DMS79 treated with DMSO at 0.1 percent for 48 hours (cell line): Measurements from ENCODE around the gene RNF32.
"Not testable (repeated sequence)": the region's sequence is repeated elsewhere in the genome, so short reads cannot be mapped to it uniquely, and the experiment has no call there.

Source experiments
- DNase-seq: peaks from one replicate; lab custom pipeline; 2025; lab: John Stamatoyannopoulos, UW

RNF32 gene

DNA sequence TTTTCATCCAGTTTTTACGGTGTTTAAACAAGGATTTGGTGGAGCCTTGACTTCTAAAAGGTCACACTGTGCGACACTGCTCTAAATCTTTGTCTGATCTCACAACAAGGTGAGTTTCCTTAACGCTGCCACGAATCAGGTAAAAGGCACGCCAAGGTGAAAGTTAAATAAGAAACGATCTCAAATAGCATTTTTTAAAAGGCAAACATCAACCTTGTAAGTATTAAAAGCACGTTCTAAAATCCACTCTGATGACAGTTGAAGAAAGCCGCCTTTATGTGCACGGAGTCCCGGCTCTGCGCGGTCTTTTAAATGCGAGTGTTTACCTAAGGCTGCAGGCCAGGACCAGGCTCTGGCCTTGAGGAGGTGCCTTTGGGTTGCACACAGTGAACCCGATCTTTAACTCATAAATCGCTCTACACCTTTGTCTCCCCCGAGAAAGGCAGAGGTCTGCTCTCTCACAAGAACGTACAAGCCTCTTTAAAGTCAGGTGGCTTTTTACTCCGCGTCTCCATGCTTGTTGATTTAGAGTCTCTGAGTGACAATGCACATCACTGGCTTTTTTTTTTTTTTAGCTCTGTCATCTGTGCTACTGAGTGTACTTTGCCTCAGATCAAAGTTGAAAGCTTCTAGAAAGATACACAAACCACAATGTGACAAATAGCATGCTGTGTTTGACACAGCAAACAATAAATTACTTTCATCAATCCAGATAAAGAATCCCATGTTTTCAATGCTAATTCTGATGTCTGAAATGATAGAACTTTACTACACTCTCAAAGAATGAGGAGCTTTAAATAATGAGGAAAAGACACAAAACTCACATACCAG lies 25.9 kb upstream of the RNF32 start:
- DNase-seq = no peak

GRCh38 chr7:156616269-156617202 lies 24.0 kb upstream of the RNF32 start:
- no peak for DNase-seq

DNA sequence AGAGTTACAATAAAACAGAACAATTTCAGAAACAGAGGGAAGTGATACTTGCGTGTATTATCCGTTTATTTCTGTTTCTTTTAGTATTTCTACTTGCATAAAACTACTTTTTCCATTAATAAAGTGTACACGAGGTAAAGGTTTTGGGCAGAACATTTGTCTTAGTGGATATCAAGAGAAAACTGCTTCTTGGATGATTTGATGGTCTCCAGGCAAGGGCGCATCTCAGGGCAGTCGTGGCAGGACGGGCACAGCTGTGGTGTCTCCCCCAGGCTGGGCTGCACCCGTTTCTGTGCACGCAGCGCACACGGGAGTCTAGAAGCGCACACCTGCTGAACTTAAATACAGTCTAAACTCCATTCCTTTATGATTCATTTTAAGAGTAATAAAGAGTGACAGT lies 23.4 kb upstream of the RNF32 start:
- no peak for DNase-seq

- no peak for DNase-seq
These were observed 22.3 kb upstream of the RNF32 start for GRCh38 chr7:156618078-156618779.

DNA sequence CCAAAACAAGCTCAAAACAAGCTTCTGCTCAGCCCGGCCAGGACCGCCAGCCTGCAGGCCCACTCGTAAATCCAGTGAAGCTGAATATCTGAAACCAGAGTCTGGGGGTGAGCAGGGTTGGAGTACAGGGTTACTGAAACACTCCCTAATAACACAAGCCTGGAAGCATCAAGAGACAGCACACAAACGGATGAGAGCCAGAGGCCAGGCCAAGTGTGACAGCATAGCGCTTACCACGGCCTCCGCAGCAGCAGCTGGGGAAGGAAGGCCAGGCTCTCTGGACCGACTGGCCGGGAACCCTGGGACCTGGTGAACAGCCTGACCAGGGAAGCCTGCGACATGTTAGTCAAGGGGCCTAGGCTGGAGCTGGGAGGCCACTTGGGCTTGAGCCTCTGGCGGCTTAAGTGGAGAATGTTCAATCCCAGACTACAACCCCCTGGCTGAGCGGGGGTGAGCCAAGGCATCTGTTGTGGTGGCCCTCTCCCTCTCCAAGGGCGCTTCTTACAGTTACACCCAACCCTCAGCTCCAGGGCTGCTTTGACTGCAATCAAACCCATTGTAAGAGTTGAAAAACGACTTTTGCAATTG lies 21.7 kb upstream of the RNF32 start:
- no peak for DNase-seq

- not testable (repeated sequence) for DNase-seq
These were observed 20.9 kb upstream of the RNF32 start for GRCh38 chr7:156619488-156620290.

DNA sequence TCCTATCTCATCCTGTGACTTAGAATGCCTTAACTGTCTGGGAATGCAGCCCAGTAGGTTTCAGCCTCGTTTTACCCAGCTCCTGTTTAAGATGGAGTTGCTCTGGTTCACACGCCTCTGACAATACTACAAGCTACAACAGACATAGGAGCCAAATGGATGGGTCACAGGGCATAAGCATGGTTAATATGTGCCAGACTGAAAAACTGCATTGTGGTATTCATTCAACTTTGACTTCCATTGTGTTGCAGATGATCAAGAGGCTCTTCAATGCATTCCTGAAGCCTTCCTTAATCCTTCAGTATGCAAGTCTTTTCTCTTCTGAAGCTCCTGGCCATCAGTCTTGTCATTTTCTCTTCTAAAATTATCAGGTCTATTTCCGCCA lies 20.3 kb upstream of the RNF32 start:
- no peak for DNase-seq

GRCh38 chr7:156621652-156622051 lies 18.9 kb upstream of the RNF32 start:
- no peak for DNase-seq

- no peak for DNase-seq
These were observed 15.0 kb upstream of the RNF32 start for GRCh38 chr7:156625580-156625979.

DNA sequence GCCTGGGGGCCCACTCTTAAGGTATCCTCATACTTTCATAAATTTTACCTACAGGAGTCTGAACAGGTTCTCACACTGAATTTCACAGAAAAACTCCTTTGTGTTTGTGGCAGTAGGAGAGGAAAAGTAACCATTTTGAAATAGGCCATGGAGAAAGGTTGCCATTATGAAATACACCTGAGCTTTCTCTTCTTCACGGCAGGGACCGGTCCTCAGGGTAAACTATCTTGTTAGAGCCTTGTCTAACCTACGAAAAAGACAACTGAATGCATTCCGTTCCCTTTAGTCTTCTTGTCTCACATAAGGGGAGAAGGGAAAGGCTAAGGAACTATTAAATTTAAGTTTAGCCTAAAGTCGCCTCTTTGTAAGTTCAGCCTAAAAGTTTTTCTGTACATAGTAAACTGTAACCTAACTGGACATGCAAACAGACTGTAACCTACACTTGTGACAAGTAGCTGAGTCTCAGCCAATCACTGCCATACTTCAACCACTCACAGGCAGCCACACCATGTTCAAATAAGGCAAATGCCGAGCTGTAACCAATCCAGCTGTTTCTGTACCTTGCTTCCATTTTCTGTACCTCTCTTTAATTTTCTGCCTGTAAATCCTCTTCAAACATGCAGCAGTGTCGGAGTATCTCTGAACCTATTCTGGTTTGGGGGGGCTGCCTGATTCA lies 14.2 kb upstream of the RNF32 start:
- DNase-seq = no peak

DNA sequence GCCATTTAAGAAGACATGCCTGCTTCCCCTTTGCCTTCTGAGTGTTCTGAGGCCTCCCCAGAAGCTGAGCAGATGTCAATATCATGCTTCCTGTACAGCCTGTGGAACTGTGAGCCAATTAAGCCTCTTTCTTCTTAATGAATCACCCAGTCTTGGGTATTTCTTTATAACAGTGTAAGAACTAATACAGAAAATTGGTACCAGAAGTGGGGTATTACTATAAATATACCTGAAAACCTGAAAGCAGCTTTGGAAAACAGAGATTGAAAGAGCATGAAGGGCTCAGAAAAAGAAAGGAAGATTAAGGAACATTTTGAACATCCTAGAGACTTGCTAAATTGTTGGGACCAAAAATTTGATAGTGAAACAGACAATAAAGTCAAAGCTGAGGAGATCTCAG lies 12.0 kb upstream of the RNF32 start:
- no peak for DNase-seq

GRCh38 chr7:156629873-156630272 lies 10.7 kb upstream of the RNF32 start:
- DNase-seq = no peak

- no peak for DNase-seq
These were observed 6.5 kb upstream of the RNF32 start for GRCh38 chr7:156634117-156634516.

DNA sequence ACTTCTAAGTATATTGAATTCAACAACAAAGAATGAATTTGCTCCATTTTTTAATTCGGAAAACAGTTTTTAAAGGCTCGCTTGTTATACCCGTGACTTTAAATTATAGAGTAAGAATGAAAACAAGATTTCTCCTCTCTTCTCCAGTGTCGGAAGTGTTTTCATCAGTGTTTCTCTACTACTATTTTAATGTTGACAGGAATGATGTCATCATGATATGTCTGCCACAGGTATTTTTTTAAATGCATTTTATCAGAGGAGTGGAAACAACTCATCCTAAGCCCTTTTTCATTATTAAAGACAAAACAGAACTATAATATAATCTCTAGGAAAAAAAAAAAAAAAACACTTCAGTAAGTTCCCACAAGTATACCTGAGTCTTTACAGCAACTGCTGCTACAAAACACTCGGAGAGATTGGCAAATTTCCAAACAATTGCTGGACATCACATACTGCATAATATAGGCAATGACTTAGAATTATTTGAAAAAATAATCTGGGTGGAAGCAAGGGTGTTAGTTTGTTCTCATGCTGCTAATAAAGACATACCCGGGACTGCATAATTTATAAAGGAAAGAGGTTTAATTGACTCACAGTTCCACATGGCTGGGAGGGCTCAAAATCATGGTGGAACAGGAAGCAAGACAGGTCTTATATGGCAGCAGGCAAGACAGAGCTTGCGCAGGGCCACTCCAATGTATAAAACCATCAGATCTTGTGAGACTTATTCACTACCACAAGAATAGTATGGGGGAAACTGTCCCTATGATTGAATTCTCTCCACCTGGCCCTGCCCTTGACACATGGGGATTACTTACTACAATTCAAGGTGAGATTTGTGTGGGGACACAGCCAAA lies 4.8 kb upstream of the RNF32 start:
- DNase-seq = peak; percentile 46

DNA sequence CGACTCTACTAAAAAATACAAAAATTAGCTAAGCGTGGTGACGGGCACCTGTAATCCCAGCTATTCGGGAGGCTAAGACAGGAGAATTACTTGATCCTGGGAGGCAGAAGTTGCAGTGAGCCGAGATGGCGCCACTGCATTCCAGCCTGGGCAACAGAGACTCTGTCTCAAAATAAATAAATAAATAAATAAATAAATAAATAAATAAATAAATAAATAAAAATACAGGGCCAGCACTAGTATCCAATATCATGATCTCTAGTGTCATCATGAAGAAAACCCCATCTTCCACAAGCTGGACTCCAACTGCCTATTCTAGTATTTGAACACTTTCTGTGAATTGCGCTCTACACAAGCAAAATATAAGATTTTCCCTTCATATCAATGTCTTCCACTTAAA lies 3.5 kb upstream of the RNF32 start:
- not testable (repeated sequence) for DNase-seq

DNA sequence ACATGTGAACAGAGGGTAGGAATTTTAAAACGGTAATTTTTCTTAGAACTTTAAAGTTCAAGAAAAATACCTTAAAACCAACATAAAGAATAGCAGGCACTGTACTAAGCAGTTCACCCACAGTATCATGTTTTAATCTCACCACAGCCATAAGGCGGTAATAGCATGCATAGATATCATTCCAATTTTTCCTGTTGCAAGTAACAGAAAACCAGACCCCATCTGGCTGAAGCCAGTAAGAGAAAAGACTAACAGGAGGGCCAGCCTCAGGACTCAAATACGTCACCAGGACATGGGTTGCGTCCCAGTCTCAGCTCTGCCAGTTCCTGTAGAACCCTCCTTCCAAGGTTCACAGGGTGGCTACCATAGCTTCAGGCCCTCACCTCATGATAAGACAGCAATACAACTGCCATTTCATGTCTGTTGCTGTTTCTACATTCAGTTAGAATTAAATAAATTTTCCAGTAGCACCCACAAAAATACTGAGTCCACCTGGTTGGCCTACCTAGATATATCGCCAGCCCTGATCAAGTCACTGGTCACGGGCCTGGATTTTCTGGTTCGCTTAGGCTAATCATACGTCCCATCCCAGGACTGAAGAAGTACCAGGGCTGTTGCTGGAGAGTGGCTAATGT lies 2.0 kb upstream of the RNF32 start:
- no peak for DNase-seq

DNA sequence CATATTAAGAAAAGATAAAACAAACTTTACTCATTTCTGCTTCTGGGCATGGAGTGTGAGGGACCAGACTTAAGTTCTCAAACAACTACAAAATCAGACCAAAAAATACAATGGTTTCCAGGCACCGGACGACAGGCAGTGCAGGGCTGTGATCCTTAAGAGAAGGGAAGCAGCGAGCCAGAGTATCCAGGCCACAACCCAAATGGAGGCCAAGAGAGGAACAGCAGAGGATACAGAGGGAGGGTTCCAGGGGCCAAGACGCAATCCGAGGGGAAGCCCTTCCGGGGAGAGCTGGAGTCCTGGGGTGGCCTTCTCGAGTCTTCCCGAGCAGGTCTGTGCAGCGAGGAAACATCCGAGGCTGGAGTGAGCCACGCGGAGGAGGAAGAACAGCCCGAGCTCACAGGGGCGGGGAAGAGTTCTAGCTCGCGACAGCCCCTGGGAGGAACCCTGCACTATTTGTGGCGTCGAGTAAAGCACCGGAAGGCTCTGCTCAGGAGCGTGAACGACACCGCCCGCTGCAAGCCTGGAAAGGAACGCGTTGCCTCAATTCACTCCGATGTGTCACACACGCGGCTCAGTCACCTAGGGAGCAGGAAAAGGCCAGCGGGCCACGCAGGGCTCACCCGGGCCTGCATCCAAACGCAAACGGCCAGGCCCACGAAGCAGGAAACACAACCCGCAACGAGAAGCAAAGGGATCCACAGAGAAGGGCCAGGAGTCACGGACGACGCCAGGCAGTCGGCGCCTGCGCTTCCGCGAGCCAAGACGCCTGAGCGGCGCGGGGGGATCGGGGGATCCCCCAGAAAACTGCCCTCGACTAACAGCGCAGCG lies 933 bp upstream of the RNF32 start:
- DNase-seq = no peak

- DNase-seq = peak; percentile 65
These were observed 443 bp downstream of the RNF32 start for GRCh38 chr7:156640949-156641485.
